ENCODE data around the gene CR1L.
"Not testable (repeated sequence)": the region's sequence is repeated elsewhere in the genome, so short reads cannot be mapped to it uniquely, and the experiment has no call there.

Gene CR1L

DNA sequence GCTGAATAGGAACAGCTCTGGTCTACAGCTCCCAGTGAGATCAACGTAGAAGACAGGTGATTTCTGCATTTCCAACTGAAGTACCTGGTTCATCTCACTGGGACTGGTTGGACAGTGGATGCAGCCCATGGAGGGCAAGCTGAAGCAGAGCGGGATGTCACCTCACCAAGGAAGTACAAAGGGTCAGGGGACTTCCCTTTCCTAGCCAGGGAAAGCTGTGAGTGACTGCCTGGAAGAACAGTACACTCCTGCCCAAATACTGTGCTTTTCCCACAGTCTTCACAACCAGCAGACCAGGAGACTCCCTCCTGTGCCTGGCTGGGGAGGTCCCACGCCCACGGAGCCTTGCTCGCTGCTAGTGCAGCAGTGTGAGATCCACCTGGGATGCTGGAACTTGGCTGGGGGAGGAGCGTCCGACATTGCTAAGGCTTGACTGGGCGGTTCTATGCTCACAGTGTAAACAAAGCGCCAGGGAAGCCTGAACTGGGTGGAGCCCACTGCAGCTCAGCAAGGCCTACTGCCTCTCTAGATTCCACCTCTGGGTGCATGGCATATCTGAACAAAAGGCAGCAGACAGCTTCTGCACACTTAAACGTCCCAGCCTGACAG lies 14.7 kb downstream of the CR1L start:
- TF ChIP-seq ZNF274 (IDR thresholded peaks at IDR 0.05; ENCODE audit: low read depth, low read length), result no peak
- H3K4me3 ChIP-seq (ENCODE audit: low read length), result no peak overlapping the region

DNA sequence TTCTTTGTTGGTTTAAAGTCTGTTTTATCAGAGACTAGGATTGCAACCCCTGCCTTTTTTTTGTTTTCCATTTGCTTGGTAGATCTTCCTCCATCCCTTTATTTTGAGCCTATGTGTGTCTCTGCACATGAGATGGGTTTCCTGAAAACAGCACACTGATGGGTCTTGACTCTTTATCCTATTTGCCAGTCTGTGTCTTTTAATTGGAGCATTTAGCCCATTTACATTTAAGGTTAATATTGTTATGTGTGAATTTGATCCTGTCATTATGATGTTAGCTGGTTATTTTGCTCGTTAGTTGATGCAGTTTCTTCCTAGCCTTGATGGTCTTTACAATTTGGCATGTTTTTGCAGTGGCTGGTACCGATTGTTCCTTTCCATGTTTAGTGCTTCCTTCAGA lies 16.5 kb downstream of the CR1L start:
- not testable (repeated sequence) for H3K4me3 ChIP-seq (ENCODE audit: low read length)

DNA sequence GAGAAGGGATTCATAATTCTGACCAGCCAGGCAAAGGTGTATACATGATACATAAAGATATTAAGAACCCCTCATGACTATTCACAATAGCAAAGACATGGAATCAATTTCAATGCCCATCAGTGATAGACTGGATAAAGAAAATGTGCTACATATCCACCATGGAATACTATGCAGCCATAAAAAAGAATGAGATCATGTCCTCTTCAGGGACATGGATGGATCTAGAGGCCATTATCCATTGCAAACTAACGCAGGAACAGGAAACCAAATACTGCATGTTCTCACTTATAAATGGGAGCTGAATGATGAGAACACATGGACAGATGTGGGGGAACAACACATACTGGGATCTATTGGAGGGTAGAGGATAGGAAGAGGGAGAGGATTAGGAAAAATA lies 21.4 kb downstream of the CR1L start:
- TF ChIP-seq ZNF274 (IDR thresholded peaks at IDR 0.05; ENCODE audit: low read depth, low read length), result no peak
- H3K4me3 ChIP-seq (ENCODE audit: low read length), result no peak overlapping the region

DNA sequence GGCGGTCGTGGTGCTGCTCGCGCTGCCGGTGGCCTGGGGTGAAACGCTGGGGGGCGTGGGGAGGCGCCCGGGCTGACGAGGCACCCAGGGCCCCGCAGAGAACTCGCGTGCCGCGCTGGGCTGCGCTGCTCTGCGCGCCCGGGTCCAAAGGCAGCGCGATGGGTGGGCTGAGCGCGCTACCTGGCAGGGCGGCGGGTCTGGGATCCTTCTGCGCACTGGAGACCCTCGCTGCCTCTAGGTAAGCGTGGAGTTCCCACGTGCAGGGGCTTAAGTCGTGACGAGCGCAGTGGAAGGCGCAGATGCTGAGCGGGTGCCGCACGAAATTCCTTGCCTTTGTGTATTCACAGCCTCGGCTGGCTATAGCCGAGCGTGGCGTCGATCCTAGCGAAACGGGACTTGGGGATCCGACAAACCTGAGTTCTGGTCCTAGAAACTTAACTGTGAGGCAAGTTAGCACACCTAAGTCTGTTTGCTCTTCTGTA lies 24.6 kb downstream of the CR1L start:
- no peak for TF ChIP-seq ZNF274 (IDR thresholded peaks at IDR 0.05; ENCODE audit: low read depth, low read length)
- H3K4me3 ChIP-seq (ENCODE audit: low read length), result no peak overlapping the region; the same call in 1 of the 2 replicates

DNA sequence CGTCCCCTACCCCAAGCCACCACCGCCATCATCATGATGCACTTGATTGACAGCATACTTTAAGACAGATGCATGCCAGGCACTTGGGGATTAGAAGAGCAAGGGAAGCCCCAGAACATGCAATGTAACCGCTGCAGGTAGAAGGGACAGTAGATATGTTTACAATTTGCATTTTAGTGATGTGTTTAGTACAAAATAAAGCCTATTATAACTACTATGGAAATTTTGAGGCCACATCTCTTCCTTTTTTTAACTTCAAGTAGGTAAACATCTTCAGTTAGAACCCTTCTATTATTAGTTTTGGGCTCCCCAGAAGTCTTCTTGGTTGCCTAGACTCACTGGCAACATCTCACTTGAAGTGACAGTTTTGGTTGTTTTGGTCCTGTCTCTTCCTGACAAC lies 25.3 kb downstream of the CR1L start:
- no peak for TF ChIP-seq ZNF274 (IDR thresholded peaks at IDR 0.05; ENCODE audit: low read depth, low read length)
- no peak overlapping the region for H3K4me3 ChIP-seq (ENCODE audit: low read length)

DNA sequence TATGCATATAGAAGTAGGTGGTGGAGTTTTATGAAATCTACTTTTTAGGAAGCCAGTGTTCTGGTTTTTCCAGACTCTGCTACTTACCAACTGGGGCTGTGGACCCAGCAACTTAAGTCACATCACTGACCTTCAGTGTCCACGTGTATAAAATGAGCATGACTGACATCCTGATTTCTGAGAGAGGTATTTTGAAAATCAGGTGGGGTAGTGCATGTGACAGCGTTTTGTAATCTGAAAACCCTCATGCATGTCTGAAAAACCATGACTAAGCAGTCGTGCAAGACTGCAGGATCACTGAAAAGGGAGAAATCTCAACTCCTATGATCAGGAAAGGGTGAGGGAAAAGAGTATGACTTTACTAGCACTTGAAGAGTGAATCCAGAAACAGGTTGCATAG lies 26.1 kb downstream of the CR1L start:
- no peak overlapping the region for H3K4me3 ChIP-seq (ENCODE audit: low read length)
- TF ChIP-seq ZNF274 (IDR thresholded peaks at IDR 0.05; ENCODE audit: low read depth, low read length), result no peak

DNA sequence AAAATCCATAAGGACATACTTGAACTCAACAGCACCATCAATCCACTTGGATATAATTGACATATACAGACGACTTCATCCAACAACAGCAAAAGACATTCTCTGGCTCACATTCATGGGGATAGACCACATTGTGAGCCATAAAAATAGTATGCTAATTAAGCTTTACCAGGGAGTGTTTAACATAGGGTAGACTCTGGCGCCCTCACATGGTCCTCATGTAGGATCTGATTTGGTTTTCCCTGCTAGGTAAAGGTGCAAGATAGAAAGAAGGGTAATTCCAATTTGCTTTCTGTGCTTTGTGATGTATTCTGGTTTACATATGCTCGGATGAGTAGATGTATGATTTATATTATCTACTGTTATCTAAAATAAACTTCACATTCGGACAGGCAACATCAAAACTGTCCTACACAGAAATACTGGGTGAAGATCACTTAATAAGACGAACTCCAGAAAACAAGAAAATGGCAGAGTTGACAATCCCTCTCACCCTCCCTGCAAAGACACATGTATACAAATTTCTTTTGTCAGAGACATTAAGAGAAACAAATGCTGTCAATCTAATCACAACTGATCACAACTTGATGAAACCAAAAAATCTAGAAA lies 27.7 kb downstream of the CR1L start:
- H3K4me3 ChIP-seq (ENCODE audit: low read length), result no peak overlapping the region
- TF ChIP-seq ZNF274 (IDR thresholded peaks at IDR 0.05; ENCODE audit: low read depth, low read length), result no peak

DNA sequence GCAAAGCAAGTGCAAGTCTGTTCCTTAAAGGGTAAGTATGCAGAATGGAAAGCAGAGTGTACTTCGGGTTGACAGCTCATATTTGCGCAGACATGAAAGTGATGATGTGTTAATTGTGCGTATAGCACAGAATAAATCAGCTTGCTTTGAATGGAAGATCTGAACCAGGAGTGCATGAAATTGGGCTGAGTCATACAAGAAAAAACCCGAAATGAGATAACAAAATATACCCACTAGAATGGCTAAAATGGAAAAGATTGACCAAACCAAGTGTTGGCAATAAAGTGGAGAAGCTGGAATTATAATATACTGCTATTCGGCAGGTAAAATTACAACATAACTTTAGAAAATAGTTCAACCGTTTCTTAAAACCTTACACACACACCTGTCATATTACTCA lies 28.5 kb downstream of the CR1L start:
- TF ChIP-seq ZNF274 (IDR thresholded peaks at IDR 0.05; ENCODE audit: low read depth, low read length), result no peak
- H3K4me3 ChIP-seq (ENCODE audit: low read length), result no peak overlapping the region

DNA sequence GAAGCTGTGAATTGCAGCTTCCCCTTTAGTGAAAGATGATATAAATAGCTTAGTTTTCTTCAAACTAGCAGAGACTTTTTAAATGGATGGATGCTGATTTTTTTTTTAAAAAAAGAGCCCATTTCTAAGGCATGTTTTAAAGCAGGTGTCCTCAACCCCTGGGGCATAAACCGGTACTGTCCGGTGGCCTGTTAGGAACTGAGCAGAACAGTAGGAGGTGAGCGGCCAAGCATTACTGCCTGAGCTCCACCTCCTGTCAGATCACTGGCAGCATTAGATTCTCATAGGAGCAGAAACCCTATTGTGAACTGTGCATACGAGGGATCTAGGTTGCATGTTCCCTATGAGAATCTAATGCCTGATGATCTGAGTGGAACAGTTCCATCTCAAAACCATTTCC lies 31.2 kb downstream of the CR1L start:
- no peak overlapping the region for H3K4me3 ChIP-seq (ENCODE audit: low read length)
- TF ChIP-seq ZNF274 (IDR thresholded peaks at IDR 0.05; ENCODE audit: low read depth, low read length), result no peak

DNA sequence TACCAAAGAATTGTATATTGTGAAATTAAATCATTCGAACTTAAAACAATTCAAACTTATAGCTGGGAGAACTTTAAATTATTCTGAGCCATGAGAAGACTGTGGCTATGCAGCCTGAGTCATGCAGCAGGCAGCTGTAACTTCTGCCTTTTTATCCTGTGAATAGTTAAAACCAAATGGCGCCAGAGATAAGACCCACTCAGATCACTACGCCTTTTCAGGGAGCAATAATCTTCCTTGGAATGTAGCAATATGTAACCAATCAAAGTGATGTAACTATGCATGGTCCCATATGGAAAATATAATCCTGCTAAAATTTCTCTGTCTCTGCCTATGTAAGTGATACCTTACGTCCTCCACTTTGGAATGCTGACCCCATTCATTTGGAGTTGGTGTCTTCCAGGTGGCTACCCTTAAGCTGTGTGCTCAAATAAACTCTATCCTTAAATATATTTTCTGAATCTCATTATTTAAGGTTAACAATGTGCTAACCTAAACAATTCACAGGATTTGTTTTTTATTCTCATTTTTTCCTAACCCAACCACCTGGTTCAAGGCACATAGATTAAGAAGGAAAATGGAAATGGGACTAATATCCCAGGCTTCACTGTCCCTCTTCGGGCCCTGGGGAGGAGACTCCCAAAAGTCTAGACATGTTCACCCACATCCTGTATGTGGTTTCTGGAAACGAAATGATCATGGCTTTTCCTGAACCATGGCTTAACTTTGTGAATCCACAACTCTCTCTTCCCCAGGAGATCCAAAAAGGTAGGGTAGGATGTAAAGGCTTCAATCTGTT lies 35.9 kb downstream of the CR1L start:
- H3K4me3 ChIP-seq (ENCODE audit: low read length), result not testable (repeated sequence)

DNA sequence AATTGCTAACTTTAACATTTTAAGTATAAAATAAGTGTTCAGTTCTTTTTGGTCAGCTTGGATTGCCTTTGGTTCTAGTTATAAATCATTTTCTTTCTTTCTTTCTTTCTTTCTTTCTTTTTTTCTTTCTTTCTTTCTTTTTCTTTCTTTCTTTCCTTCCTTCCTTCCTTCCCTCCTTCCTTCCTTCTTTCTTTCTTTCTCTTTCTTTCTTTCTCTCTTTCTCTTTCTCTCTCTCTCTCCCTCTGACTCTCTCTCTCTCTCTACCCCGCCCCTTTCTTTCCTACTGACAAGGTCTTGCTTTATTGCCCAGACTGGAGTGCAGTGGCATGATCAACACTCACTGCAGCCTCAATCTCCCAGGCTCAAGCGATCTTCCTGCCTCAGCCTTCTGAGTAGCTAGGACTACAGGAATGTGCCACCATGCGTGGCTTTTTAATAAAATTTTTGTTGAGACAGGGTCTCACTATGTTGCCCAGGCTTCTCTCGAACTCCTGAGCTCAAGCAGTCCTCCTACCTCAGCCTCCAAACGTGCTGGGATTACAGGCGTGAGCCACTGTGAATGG lies 38.0 kb downstream of the CR1L start:
- H3K4me3 ChIP-seq (ENCODE audit: low read length), result not testable (repeated sequence)

DNA sequence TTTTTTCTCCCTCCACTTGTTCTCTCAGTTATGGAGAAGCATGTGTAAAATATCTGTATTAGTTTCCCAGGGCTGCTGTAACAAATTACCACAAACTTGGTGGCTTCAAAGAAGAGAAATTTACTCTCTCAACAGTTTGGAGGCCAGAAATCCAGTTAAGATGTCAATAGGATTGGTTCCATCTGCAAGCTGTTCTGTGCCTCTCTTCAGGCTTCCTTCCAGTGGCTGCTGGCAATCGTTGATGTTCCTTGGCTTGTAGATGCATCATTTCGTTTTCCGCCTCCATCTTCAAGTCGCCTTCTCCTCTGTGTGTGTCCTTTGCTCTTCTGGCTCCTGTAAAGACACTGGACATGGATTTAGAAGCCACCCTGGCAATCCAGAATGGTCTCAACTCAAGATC lies 45.6 kb downstream of the CR1L start:
- not testable (repeated sequence) for H3K4me3 ChIP-seq (ENCODE audit: low read length)

DNA sequence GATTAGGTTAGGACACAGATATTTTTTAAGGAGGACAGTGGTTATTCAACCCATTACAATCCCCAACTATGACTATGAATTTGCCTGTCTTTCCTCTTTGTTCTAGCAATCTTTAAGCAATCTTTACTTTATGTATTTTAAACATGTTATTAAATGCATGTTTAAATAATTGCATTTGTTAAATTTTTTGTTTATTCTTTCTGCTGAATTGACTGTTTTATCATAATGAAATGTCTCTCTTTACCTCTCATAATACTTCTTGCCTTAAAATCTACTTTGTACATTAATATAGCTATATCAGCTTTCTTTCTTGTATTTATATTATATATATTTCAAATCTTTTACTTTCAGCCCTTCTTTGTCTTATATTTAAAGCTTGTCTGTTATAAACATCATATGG lies 46.1 kb downstream of the CR1L start:
- TF ChIP-seq ZNF274 (IDR thresholded peaks at IDR 0.05; ENCODE audit: low read depth, low read length), result no peak
- no peak overlapping the region for H3K4me3 ChIP-seq (ENCODE audit: low read length)

DNA sequence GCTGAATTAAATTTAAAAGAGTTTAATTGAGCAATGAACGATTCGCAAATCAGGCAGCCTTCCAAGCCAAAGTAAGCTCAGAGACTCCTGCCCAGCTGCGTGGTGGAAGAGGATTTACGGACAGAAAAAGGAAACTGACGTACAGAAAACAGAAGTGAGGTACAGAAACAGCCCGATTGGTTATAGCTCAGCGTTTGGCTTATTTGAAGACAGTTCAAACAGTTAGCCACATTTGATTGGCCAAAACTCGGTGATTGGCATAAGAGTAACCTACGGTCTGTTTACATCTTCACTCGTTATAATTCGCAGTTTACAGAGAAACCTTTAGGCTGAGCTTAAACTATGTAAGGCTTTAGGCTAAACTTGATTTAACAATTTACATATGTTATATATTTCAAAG lies 46.9 kb downstream of the CR1L start:
- TF ChIP-seq ZNF274 (IDR thresholded peaks at IDR 0.05; ENCODE audit: low read depth, low read length), result no peak
- H3K4me3 ChIP-seq (ENCODE audit: low read length), result no peak overlapping the region

DNA sequence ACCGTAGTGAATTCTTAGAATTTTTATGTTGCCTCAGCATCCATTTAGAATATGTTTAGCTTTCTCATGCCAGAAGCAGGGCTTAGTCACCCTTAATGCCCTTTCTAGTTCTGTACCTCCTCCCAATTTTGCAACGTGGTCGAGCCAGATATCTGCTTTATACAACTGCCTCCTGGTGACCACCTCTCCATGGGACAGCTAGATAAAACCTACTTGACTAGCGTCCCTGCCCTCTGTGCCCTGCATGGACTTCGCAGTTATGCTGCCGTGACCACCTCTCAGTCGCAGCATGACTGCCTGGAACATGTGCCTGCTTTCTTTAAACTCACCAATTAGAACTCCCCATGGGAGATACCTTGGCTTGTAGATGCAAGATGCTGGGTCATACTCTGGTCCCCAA lies 47.4 kb downstream of the CR1L start:
- not testable (repeated sequence) for H3K4me3 ChIP-seq (ENCODE audit: low read length)
